Jurkat, Clone E6-1 (cell line): Measurements from ENCODE around the gene CAB39L.

Experiments
- DNase-seq: peaks from one replicate; pipeline ENCODE4 v3.0.0-alpha.2; 2011; ENCODE audit warnings: low read depth, low spot score
- H3K4me3 ChIP-seq: 2 replicates; pipeline ENCODE4 v1.5.1; 2011; ENCODE audit warnings: mild to moderate bottlenecking, low read length, control low read depth, moderate library complexity

CAB39L gene

DNA sequence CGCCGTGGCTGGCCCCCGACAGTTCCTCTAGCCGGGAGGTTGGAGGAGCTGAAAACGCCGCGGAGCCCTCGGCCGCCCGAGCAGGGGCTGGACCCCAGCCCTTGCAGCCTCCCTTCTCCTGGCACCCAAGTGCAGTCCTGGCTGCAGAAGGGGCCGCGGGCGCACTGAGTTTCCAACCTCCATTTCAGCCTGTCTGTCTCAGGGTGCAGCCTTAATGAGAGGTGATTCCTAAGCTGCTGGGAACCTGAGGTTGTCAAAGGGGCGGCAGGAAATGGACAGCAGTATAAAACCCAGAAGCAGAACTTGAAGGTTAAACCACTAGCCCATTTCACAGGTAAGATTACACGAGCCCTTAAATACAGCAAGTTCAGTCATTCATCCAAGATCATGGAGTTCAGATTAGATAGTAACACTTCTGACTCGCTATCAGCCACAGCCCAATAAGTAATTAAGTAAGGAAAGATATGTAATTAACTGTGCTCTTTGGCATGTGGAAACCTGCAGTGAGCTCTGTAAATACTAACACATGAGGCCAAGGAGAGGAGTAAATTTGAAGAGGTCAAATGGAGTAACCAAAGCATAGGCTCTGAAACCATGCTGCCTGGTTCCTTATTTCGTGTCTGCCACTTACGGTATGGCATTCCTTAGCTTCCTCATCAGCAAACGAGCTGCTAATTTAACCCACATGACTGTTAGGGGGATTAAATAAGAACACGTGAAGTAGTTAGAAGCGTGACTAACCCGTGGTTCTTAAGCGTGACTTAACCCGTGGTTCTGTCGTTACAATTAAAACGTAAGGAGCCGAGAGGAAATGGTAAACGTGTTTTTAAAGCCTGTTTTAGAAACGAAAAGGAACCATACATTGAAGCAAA, 896 bp upstream of the CAB39L start:
- peak; percentile 58 for DNase-seq

DNA sequence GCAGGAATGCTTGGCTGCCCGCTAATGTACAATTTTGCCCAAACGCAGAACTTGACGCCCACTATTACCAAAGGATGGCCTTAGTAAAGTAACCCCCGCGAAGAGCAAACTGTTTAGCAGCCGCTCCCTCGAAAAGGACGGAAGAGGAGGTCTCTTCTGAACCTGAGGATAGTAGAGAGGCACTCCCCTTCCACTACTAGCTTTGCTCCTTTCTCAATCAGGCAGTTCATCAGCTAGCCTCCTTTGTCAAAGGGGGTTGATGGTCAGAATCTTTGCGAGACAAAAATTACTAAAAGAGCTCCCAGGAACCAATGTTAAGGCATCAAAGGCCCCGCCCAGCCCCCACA, 534 bp downstream of the CAB39L start:
- peak overlapping the region; percentile 83 for H3K4me3 ChIP-seq
- DNase-seq = no peak

More for the DNA sequence above, 896 bp upstream of the CAB39L start:
- peak overlapping the region; percentile 83 for H3K4me3 ChIP-seq

DNA sequence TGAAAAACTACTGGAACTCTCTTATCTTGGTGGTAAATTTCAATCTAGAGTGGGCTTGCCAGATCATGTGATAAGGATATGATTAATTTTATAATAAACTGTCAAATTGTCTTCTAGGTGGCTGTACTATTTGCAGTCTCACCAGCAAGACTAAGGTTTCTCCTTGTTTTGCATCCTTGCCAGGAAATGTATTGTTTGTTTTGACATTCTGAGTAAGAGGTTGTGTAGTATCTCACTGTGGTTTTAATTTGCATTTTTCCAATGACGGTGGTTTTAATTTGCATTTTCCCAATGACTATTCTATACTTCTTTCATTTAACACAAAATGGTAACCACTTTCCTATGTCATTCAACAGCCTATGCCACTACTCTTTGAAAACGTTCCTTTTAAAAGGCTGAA, 2.0 kb downstream of the CAB39L start:
- H3K4me3 ChIP-seq = no peak overlapping the region
- DNase-seq = no peak

DNA sequence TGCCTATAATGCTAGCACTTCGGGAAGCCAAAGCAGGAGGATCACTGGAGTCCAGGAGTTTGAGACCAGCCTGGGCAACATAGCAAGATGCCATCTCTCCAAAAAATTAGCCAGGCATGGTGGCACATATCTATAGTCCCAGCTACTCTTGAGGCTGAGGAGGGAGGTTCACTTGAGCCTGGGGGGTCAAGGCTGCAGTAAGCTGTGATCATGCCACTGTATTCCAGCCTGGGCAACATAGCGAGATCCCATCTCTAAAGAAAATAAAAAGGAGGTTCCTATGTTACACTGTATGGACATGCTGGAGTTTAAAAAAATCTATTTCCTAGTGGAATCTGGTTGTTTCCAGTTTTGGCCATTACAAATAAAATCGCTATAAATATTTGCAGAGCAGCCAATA, 2.6 kb downstream of the CAB39L start:
- no peak overlapping the region for H3K4me3 ChIP-seq
- no peak for DNase-seq

DNA sequence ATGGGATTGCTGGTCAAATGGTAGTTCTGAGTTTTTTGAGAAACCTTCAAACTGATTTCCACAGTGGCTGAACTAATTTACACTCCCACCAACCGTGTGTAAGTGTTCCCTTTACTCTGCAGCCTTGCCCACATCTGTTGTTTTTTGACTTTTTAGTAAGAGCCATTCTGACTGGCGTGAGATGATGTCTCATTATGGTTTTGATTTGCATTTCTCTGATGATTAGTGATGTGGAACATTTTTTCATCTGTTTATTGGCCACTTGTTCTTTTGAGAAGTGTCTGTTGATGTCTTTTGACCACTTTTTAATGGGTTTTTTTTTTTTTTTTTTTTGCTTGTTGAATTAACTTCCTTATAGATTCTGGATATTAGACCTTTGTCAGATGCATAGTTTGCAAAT, 4.3 kb downstream of the CAB39L start:
- no peak overlapping the region for H3K4me3 ChIP-seq

DNA sequence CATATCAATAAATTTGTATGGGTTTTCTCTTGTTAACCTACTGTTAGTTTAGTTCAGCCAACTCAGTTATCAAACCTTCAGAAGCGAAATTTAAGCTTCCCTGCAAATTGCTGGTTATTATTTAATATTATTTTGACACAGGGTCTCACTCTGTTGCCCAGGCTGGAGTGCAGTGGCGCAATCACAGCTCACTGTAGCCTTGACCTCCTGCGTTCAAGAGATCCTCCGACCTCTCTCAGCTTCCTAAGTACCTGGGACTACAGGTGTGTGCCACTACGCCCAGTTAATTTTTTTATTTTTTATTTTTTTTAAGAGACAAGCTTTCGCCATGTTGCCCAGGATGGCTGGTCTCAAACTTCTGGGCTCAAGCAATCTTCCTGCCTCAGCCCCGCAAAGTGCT, 6.2 kb downstream of the CAB39L start:
- no peak for DNase-seq
- H3K4me3 ChIP-seq = no peak overlapping the region

More for the DNA sequence above, 4.3 kb downstream of the CAB39L start:
- no peak for DNase-seq

DNA sequence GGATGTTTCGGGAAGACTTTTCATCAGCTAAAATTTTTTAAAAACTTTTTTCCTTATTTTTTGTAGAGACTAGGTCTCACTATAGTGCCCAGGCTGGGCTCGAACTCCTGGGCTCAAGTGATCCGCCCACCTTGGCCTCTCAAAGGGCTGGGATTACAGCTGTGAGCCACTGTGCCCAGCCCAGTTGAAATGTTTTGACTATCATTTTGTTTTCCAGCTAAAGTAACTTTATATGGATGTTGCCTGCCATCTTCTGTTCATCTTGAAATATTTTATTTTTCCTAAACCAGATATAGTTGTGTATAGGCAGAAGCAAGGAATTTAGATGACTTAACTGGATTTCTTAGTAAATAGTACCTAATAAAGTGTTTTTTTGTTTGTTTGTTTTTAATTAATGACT, 7.0 kb downstream of the CAB39L start:
- H3K4me3 ChIP-seq = no peak overlapping the region
- no peak for DNase-seq

DNA sequence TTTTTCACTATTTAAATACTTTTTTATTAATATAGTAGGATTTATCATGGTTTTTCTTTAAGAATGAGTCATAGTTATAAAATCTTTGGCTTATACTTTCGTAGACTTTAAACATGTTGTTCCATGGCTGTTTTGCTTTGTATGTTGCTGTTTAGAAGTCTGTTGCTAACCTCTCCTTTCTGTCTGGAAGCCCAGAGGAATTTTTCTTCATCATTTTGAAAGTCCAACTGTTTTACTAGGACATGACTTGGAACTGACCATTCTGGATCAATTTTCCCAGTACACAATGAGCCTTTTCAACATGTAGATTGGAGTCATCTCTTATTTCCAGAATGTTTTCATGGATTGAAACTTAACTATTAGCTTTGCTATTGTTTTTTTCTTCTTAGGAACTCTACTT, 7.9 kb downstream of the CAB39L start:
- DNase-seq = no peak
- H3K4me3 ChIP-seq = no peak overlapping the region

DNA sequence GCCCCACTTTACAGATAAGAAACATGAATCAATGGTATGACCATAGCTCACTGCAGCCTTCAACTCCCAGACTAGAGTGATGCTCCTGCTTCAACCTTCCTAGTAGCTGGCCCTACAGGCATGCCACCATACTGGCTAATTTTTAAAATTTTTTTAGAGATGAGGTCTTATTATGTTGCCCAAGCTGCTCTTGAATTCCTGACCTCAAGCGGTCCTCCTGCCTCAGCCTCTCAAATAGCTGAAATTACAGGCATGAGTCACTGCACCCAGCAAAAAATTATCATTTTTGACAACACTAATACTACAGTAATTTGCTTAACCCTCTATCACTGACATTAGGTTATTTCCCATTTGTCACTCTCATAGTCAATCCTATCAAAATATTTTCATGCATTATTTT, 14.7 kb downstream of the CAB39L start:
- DNase-seq = no peak
- no peak overlapping the region for H3K4me3 ChIP-seq

DNA sequence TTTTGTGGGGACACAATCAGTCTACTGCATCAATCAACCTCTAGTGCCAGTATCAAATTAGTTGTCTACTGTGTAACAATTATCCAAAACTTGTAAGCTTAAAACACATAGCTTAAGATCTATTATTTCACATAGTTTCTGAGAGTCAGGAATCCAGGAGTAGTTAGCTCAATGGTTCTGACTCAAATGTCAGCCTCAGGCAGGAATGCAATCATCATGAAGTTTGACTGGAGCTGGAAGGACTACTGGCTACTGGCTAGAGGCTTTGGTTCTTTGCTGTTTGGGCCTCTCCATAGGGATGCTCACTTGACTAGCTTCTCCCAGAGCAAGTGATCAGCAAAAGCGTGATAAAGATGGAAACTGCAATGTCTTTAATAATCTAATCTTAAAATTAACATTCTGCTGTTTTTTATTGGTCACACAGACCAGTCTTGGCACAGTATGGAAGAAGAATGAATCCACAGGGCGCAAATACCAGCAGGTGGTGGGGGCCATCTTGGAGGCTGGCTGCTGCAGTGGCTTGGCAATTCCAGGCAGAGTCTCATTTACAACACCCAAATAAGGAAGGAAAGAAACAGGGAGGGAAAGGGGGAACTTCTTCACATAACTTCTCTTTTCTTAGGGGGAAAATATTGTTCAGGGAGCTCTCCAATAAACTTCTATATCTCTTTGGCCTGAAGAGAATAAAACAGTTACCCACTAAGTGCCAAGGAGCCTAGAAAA, 15.7 kb downstream of the CAB39L start:
- no peak for DNase-seq
- no peak overlapping the region for H3K4me3 ChIP-seq

DNA sequence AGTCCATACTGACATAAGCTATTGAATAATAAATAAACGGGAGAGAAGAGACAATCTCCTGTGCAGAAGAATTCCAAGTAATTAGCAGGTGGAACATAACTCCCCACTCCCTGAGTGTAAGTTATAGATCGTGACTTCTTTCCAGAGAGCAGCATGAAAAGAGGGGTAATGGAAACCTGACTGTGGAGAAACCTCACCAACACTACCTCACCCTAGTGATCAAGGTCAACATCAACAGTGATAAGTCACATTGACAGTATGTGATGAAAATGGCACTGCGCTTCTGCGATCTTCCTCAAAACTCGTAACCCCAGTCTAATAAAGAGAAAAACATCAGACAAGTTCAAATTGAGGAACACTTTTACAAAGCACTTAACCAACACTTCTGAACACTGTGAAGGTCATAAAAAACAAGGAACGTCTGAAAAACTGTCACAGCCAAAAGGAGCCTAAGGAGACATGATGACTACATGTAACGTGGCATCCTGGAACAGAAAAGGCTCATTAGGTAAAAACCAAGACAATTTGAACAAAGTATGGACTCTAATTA, 19.8 kb downstream of the CAB39L start:
- DNase-seq = no peak

DNA sequence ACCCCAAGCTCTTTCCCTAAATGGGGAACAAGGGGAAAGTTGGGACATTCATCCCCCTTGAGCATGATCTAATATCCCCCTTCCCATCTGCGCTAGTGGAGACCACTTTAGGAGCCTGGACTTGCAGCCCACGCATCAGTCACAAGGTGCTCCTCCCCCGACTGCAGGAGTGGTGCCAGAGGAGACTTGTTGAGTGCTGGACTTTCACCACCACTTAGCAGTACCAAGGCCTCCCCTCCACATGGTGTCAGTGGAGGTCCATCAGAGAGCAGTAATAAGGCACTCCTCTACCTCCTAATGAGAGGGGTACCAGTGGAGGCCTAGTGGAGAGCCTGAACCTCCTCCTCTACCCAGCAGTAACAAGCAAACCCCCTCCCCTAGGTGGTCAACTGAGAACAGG, 22.5 kb downstream of the CAB39L start:
- H3K4me3 ChIP-seq = no peak overlapping the region
- DNase-seq = no peak

More for the DNA sequence above, 19.8 kb downstream of the CAB39L start:
- no peak overlapping the region for H3K4me3 ChIP-seq

DNA sequence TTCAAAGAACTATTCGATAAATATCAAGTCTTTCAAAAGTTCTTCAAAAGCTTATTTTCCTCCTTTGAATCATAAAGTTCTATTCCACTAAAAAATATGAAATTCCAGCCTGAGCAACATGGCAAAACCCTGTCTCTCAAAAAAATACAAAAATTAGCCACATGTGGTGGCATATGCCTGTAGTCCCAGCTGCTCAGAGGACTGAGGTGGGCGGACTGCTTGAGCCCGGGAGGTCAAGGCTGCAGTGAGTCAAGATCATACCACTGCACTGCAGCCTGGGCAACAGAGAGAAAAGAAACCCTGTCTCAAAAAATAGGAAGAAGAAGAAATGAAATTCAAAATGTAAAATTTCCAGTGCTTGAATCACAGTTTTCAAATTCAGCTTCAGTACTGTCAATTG, 24.6 kb downstream of the CAB39L start:
- no peak for DNase-seq
- no peak overlapping the region for H3K4me3 ChIP-seq

DNA sequence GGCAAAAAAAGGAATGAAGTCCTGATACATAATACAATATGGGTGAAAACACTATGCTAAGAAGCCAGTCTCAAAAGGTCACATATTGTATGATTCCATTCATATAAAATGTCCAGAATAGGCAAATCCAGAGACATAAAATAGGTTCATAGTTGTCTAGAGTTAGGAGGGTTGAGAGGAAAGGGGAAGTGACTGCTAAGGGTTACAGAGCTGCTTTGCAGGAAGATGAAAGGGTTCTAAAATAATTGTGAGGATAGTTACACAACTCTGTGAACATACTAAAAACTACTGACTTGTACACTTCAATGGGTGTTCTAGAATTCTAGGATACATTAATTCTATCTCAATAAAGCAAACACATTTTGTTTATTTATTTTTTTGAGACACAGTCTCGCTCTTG, 25.7 kb downstream of the CAB39L start:
- H3K4me3 ChIP-seq = no peak overlapping the region
- DNase-seq = no peak

DNA sequence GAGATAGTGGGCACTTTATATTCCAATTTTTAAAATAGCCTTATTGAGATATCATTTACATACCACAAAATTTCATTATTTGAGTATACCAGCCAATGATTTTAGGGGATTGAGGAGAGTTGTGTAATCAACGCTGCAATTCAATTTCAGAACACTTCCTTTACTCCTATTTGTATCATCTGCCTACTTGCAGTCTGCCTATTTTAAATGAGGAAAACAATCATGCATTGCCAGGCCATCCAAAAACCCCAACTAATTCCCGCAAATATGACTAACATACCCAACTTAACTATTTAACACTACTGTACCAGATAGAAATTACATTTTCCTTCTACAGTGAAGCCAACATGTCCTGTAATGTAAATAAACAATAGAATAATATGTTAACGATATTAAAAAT, 26.7 kb downstream of the CAB39L start:
- no peak for DNase-seq
- H3K4me3 ChIP-seq = no peak overlapping the region

DNA sequence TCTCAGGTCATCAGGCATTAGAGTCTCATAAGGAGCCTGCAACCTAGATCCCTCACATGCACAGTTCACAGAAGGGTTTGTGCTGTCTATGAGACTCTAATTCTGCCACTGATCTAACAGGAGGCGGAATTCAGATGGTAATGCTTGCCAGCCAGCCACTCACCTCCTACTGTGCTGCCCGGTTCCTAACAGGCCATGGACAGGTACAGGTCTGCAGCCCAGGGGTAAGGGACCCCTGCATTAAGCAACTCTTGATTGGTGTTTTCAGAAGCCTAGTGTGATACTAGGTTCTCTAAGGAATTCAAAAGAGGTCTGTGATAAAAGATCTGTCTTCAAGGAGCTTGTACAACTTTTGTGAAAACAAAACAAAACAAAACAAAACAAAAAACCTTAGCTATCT, 31.1 kb downstream of the CAB39L start:
- H3K4me3 ChIP-seq = no peak overlapping the region
- DNase-seq = no peak

DNA sequence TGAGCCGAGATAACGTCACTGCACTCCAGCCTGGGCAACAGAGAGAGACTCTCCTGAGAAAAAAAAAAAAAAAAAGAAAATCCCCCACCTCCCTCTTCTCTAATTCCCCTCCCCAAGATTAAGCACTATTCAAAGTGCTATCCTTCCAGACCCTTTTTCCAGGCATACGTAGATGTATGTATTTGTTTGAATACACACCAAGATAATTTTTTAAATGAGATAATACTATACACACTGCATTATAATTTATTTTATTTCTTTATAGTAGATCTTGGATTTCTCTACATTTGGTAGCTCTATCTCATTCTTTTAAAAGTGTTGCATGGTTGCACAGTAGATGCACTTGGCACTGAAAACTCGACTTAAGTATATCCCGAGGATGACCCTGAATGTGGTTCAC, 32.5 kb downstream of the CAB39L start:
- no peak overlapping the region for H3K4me3 ChIP-seq
- DNase-seq = no peak

DNA sequence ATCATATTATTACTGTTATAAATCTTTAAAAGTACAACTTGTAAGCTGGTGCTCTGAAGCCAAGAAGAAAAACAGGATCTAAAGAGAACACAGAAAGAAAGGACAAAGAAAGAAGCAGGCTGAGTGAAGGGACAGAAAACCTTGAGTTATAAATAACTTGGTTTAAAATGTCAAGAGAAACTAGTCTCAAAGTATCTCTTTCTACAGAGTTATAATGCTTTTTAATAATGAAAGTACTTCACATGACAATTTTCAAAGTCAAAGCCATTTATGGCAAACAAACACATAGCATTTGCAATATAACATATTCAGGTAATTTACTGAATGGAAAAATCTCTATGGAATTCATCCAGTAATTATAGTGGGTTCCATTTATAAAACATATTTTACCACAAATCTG, 33.4 kb downstream of the CAB39L start:
- no peak for DNase-seq
- no peak overlapping the region for H3K4me3 ChIP-seq

DNA sequence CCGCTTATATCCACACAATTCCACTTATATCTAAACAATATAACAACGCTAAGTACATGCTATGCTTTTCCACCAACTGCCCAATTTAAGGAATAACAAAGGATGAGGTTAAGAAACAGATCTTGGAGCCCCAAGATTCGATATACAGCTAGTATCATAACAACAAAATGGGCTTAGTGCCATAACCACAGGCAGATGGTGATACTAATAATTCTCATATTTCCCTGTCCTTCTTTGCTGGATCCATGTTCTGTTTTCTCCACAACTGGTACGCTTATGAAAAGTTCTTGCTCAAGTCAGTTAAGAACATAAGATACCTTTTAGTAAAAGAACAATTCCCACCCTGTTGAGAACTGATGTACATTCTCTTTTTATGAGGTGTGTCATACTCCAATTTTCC, 33.9 kb downstream of the CAB39L start:
- no peak for DNase-seq

DNA sequence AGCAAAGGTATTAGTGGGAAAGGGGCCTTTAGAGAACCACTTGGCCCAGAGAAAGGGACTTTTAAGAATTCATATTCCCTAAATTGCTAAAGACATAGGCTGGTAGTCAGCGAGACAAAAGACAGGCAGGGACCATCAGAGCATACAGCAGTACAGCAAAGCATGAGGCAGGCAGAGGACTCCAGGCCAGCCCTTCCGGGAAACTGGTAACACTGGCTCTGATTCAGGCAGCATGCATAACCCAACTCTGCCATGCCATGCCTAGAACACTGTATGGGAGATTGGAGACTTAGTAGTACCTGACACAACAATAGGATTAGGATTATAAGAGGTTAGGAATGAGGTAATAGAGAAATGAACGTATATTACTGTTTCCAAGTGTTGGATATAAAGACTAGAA, 34.9 kb downstream of the CAB39L start:
- no peak for DNase-seq
- no peak overlapping the region for H3K4me3 ChIP-seq

More for the DNA sequence above, 33.9 kb downstream of the CAB39L start:
- H3K4me3 ChIP-seq = no peak overlapping the region
